Endometrial microvascular endothelial cells (primary cell): ENCODE data around the gene PCDH9. TPM values are rescaled to one million over a fixed set of nuclear protein-coding genes. Genes with fewer than 3 reads are reported as not detected.

ENCODE experiments used
- in situ Hi-C: cut with HindIII; loops from 2 replicates; pipeline ENCODE4 v1.10.0; 2017; ENCODE audit warnings: low sequenced_read_pairs, low pct_unique_long_range_greater_than_20kb; ENCODE audit errors: inconsistent ontology term
- total RNA-seq: library from RNA; depleted of rRNA; stranded (reverse); fragments of >200 nt; gene quantifications from one replicate; pipeline ENCODE4 v1.2.3, GENCODE V29; 2015; ENCODE audit errors: inconsistent ontology term

PCDH9 gene
- total RNA-seq, 1 donor from 2014 or later, result 1.0 TPM

DNA sequence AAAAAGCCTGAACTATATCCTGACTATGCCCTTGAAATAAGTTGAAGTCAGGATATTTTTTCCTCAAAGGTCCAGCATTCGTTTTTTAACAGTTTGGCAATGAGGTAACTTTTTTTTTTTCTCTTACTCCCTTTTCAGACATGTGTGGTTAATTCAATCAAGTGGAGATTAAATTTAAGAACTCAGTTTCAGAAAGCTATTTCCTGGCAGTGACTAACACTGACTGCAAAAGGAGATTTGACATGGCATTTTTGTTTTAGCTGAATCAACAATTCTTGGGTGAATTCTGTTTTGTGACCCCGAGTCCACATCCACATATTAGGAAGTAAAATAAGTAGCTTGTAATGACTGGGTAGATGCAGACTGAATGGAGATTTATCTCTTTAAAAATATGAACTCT, 716.4 kb downstream of the PCDH9 start:
- in situ Hi-C loops, result no loop called here

DNA sequence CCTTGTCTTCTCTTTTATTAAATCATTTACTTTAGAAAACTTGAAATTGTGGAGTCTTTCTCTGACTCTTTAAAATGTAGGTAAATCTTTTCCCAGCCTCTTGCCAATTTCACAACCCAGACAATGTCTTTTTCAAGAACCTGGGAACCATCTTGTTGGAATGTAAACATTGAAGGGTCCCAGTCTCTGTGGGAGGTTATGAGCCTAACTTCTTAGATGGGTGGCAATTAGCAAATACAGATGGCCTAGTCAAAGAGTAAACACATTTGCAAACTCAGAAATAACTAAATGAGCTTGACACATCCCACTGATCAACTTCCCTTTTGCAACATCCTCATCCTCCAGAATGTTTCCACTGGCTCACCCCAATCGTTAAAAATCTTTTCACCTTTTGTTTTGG, 721.0 kb downstream of the PCDH9 start:
- in situ Hi-C loops, result no loop called here

DNA sequence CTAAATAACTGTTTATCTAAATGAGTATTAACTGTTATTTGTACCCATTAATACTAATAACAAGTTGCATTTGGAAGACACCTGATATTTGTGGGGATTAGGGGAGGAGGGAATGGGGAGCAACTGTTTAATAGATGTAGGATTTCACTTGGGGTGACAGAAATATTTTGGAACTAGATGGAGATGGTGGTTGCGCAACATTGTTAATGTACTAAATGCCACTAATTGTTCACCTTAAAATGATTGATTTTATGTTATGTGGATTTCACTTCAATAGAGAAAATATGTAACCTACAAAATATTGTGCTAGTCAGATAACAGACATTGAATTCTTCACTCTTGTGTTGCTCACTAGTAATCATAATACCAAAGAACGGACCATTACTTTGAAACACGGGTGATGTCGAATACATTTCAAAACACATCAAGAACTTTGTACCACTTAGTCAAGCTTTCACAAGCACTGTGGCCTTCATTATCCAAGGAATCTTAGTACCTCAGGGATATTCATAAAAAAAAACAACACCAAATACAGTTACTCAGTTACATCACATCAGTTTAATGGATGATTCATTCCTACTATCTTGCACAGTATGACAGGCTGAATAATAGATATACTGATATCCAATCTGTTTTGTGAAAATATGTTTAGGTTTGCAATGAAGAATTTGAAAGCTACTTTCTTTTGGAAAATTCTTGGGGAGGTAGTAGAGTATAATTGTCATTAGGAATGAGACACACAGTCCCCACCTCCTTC, 721.8 kb downstream of the PCDH9 start:
- in situ Hi-C loops, result no loop called here

DNA sequence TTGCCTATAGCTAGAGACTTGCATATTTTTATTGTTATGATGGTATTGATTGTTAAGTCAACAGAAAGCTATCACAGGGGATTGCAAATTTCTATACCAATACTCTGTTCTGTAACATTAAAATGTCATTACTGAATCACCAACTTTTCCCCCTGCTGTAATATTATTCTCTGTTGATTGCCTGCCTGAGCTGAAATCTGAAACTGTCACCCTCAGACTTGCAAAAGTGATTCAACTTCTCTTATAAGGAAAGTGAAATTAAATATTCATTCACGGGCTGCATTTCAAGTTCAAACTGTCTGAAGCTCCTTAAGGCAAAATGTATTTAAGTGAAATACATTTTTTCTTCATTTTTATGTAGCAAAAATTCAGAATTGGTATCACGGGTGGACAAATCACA, 723.2 kb downstream of the PCDH9 start:
- in situ Hi-C loops, result no loop called here

DNA sequence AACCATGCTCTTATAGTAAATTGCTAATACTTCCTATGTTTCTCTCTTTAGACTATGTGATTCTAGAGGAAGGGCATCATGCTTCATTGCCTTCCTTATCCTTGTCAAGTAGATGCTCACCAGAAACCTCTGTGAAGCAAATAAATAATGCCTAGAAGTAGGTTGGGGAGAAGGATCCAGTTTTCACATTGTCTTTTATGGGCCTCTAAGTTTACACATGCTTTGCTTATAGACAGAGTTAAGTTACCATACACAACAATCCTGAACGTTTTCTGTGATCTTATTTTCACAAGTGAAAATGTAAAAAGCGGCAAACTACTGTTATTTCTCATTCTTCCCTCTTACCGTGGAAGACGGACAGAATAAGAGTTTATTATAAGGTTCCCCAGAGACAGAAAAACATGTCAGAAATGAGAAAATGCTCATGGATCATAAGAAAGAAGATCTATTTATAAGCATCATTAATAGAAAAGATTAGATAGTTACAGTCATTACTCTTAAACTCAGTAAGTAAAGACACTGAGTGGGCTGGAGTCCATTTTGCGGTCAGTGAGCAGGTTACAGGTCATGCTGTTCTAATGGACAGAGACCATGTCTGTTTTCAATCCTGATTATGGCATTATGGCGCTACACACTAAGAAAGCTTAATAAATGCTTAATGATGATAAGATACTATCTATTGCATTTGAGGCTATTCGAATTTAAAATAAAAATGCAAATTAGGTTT, 723.9 kb downstream of the PCDH9 start:
- in situ Hi-C loops, result no loop called here

DNA sequence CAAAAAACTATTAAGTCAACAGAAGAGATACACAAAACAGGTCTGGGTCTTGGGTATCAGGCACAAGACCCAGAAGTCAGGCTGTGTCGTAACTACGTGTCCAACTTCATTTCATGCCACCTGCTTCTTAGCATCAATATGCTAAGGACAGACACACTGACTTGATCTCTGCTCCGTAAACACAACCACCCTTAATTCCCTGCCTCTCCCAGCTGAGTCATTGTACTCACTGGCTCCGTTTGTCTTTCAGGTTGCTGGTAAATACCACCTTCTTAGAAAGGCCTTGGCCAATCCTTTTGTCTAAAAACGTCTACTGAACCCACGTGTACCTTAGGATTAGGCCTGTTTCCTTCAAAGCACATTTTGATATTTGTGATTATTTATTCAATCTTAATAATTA, 726.2 kb downstream of the PCDH9 start:
- in situ Hi-C loops, result no loop called here

DNA sequence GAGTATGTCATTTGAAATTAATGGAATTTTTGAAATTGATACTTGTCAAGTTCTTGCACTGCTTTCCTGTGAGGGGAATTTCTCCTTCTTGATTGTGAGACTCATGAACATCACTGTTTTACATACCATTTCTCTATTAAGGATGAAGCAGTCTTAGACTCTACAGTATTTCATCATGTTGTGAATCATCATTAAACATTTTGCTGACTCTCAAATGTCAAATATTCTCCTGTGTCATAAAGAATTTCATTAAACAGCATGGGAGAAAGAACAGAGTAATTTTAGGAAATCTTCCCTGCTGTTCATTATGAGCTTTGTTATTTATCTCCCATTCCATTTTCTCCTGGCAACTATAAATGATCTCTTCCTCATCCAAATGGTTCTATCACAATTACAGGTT, 729.0 kb downstream of the PCDH9 start:
- in situ Hi-C loops, result no loop called here

DNA sequence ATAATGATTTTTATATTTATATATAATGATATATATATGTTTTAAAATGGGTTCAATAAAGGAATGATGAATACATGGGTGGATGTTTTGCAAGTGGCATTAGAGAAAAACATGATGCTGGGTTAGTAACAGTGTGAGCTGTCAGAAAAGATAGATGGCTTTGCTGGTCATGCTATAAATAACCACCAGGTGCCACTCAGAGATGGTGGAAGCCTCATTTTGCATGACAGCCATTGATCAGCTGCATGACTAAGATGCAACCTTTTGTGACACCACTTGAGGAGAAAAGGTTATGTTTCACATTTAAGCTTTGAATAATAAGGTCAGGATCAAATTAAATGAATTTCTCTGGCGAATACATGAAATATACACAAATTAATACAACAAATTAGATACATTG, 737.7 kb downstream of the PCDH9 start:
- in situ Hi-C loops, result no loop called here

DNA sequence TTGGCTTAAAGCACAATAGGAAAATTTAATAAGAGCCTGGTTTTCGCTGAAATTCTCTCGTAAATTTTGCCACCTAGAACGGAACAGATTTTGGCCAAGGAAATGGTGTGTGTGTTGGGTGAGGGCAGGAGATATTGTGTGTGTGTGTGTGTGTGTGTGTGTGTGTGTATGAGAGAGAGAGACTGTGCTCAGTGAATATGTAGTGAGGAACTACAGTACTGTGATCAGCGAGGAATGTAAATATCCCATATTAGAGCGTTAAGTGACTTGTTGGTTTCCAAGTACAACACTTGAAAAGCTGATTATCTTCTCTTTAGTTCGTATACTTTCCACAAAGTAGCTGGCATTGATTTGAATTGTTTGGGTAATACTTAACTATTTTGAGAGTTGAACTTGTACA, 738.9 kb downstream of the PCDH9 start:
- in situ Hi-C loops, result no loop called here

DNA sequence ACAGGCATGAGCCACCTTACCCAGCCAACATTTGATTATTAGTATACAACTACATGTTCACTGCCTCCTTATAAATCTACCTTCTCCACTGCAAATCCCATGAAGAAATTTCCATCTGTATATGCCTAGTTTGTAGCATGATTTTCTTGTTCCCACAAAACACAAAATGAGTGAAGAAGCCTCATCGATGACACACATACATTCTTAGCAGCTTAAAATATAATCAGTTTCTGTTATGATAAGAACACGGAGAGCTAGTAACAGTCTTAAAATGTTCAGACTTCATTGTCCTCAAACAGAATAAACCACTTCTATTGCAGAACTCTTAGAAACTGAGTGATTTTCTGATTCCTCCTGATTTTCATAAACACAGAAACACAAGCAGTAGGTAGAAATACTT, 740.5 kb downstream of the PCDH9 start:
- in situ Hi-C loops, result no loop called here

DNA sequence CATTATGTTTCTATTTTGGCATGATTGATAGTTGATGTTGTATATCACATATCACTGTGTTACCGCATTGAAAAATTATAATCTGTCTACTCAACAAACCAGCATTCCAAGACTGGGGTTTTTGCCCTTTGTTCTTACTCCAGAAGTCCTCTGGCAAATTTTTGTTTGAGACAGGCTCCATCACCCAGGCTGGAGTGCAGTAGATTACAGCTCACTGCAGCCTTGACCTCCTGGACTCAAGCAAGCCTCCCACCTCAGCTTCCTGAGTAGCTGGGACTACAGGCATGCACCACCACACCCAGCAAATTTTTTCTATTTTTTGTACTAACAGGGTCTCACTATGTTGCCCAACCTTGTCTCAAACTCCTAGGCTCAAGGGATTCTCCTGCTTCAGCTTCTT, 741.0 kb downstream of the PCDH9 start:
- in situ Hi-C loops, result no loop called here

DNA sequence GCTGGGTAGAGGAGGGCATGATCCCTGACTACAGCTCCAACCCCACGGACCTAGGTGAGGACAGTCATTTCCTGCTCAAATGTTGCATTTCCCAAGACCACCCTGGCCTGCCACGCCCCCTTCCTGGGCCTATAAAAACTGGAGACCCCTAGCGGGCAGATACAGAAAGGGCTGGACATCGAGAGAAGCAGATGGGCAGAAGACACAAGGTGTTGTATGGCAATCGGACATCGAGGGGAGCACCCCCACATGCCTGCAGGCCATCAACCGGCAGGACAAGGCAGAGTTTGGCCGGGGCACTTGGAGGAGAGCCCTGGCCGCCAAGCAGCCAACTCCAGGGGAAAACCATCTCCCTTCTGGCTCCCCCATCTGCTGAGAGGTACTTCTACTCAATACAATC, 746.4 kb downstream of the PCDH9 start:
- in situ Hi-C loops, result no loop called here

DNA sequence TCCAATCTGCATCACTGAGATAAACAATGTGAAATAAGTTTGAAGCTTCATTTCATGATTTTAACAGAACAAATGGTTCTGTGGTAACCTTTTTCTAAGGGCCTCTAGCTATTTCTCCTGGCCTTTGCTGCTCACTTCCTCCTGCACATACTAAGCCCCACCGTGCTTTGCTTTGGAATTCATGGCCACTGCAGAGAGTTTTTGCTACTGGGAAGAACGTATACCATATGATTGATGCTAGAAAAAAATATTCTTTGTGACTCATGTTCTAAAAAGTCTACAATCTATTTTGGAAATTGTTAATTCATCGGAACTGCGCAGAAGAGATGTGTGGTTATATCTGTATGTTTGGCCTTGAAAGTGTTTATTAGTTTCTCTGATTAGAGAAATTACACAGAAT, 747.3 kb downstream of the PCDH9 start:
- in situ Hi-C loops, result no loop called here

DNA sequence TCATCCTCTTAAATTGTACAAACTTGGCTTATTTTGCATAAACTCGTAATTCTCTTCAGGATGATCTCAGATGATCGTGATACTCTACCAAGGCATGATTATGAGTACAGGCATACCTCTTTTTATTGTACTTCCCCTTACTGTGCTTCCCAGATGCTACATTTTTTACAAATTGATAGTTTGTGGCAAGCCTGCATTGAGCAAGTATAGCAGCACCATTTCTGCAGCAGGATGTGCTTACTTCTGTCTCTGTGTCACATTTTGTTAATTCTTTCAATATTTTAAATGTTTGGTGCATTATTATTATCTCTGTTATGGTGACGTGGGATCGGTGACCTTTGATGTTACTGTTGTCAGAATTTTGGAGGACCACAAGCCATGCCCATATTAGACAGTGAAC, 752.3 kb downstream of the PCDH9 start:
- in situ Hi-C loops, result no loop called here

DNA sequence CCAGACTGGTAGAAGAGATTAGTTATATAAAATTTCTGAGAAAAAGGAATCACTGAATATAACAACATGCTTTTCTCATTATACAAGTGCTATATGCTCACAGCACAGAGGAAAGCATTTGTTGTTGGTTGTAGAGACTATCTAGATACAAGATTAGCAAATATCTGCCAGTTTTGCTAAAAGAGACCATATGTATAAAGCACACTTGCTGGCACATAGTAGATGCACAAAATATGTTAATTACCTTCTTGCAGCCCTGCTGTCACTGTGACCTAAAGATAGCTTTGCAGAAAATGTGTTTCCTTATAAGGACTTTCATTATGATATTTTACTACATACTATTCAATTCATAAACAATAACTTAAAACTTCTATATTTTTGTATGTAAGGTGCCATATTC, 755.1 kb downstream of the PCDH9 start:
- in situ Hi-C loops, result no loop called here

DNA sequence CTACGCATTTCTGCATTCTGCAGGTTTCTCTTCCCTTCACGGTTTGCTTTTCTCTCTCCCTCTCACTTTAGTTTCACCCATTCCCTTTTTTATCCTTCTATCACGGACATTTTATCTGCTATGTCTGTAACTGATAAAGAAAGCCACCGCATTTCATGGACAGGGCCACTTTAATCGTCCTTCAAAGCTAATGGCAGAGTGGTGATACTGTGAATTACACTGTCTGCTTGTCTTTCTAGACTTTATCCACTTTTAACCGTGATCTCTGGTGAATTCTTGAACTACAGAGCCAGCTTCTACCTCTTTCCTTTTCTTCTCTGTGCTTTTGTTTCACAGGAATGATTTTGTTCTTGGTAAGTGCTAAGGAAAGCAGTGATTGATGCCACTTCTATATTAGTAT, 760.4 kb downstream of the PCDH9 start:
- in situ Hi-C loops, result no loop called here

DNA sequence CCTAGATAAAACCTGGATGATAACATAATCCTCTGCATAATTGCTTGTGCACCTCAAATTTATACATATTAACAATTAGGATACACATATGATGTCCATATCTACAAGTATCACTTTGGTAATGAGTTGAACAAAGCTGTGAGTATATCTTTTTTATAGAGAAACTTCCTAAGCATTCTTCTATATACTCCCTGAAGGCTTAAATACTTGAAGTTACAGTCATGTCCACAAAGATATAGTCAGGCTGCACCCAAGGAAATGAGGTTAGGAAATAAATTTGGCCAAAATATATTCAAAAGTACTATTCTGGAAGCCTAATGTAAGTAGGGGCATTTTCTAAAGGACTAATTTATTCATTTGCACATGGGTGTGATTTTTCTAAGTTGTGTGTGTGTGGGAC, 761.5 kb downstream of the PCDH9 start:
- in situ Hi-C loops, result no loop called here

DNA sequence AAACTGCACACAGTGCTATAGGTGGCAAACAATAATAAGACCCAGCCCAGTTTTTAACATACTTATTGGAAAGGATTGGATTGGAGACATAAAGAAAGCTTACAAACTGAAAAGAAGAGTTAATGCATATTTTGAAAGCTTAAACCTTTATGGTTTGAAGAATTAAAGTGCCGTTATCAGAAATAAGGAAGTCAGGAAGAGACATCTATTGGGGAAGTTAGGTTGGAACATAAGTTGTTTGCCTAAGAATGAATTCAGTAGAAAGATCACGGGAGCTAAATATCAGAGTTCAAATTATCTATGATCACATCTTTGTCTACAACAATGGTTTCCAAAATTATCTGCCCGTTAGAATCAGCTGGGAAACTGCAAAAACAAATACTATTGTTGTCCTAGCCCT, 767.9 kb downstream of the PCDH9 start:
- in situ Hi-C loops, result no loop called here

DNA sequence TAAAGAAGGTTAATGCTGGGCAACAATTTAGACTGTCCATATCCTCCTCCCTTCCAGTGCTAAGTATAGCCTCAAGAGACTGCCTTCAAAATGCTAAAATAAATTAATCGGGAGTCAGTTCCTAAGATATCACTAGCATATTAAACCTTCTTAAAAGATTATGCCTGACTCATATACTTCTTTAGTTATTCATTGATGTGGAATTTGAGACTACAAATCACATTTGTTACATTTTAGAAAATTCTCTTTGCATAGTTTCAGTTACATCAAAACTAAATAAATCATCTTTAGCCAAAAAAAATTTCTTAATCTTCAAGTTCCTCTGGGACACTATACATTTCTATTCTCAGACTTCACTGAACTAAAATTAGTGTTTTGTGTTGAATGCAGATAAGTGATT, 769.1 kb downstream of the PCDH9 start:
- in situ Hi-C loops, result no loop called here

DNA sequence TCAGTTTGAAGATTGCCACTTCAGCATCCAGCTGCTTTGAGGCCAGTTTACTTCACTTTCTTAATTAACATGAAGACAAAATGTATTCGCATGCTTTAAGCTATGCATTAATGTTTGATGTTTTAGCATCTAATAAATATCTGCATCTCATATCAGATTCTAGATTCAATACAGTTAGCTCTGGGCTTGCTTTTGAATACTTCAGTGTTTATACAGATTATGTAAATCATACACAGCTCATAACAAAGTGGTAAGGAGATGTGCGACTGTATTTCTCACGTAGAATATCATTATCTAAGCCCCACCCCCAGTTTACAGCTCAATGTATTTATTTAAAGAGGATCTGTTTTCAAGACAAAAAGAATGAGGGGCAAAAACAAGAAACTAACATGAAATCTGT, 770.5 kb downstream of the PCDH9 start:
- in situ Hi-C loops, result no loop called here

DNA sequence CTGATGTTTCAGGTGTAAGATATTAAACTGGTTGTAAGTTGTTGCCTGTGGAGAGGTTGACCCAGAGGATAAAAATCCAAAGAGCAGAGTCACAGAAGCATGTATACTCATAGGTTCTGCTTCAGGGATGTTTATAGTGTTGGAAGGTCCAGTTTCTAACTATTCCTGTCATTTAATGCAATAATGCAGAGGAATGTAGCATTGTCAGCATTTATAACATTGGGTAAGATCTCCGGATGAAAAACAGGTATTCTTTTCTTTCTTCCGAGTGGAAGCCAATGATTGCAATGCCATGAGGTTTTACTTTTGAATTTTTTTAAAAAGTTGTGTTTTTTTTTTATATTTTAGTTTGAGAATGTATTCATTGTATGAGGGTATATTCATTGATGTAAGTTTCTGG, 771.0 kb downstream of the PCDH9 start:
- in situ Hi-C loops, result no loop called here
